CD14-positive monocyte (primary cell): ENCODE measurements around the gene BMP2. TPM values are rescaled to one million over a fixed set of nuclear protein-coding genes. Genes with fewer than 3 reads are reported as not detected.

Source experiments
- DNase-seq, 3 donors: peaks; one replicate each; pipeline ENCODE4 v3.0.0-alpha.2; 2011 to 2022
- H2AFZ ChIP-seq: 2 replicates; pipeline ENCODE4 v1.6.0; 2012; ENCODE audit warnings: mild to moderate bottlenecking, low read depth, low read length, inconsistent platforms; ENCODE audit not compliant: insufficient read depth, poor library complexity, severe bottlenecking
- H3K27ac ChIP-seq, 2 donors: 1 replicate in 1 of 2; 2 replicates in 1 of 2; pipeline ENCODE4 v1.5.1; 2012 to 2013; ENCODE audit warnings: low read length in 2 of 2, control low read depth in 1 of 2, inconsistent platforms in 1 of 2, low read depth in 1 of 2, mild to moderate bottlenecking in 1 of 2
- H3K27me3 ChIP-seq, 2 donors: one replicate each; pipeline versions ENCODE4 v1.6.0 to v1.6.1; 2011 to 2013; ENCODE audit warnings: low read length in 2 of 2; ENCODE audit not compliant: control insufficient read depth in 2 of 2, insufficient read depth in 2 of 2
- H3K36me3 ChIP-seq, 2 donors: replicated peaks in 1 of 2; 1 replicate in 1 of 2; 2 replicates in 1 of 2; pipeline versions ENCODE4 v1.5.1 to v1.6.1; 2012 to 2013; ENCODE audit warnings: low read length in 2 of 2, control low read depth in 1 of 2, inconsistent platforms in 1 of 2, mild to moderate bottlenecking in 1 of 2; ENCODE audit not compliant: insufficient read depth in 2 of 2, control insufficient read depth in 1 of 2
- H3K4me1 ChIP-seq, 2 donors: 1 replicate in 1 of 2; 2 replicates in 1 of 2; pipeline versions ENCODE4 v1.5.1 to v1.6.1; 2012 to 2013; ENCODE audit warnings: low read length in 2 of 2, control low read depth in 1 of 2, inconsistent platforms in 1 of 2, mild to moderate bottlenecking in 1 of 2, moderate library complexity in 1 of 2; ENCODE audit not compliant: insufficient read depth in 2 of 2, control insufficient read depth in 1 of 2
- H3K4me2 ChIP-seq: replicated peaks from 2 replicates; pipeline ENCODE3; 2012; ENCODE audit warnings: low read length, moderate library complexity, mild to moderate bottlenecking; ENCODE audit not compliant: poor library complexity, severe bottlenecking; ENCODE audit errors: extremely low read depth
- H3K4me3 ChIP-seq, 3 experiments: fragments of 200-600 bp in 1 of 3; sonication (generic) in 1 of 3; replicated peaks in 1 of 3; 1 replicate in 2 of 3; 2 replicates in 1 of 3; pipeline ENCODE4 v1.5.1; 2011 to 2013; ENCODE audit warnings: low read length in 3 of 3, mild to moderate bottlenecking in 3 of 3, control low read depth in 2 of 3, low read depth in 2 of 3, inconsistent platforms in 1 of 3, moderate library complexity in 1 of 3
- H3K79me2 ChIP-seq: 2 replicates; pipeline ENCODE4 v1.6.0; 2012; ENCODE audit warnings: mild to moderate bottlenecking, control low read depth, inconsistent platforms, low read length, moderate library complexity; ENCODE audit not compliant: insufficient read depth
- H3K9ac ChIP-seq: 2 replicates; pipeline ENCODE4 v1.6.0; 2017; ENCODE audit warnings: low read length, mild to moderate bottlenecking; ENCODE audit not compliant: insufficient read depth, poor library complexity, severe bottlenecking
- H3K9me3 ChIP-seq, 2 donors: replicated peaks in 1 of 2; 1 replicate in 1 of 2; 2 replicates in 1 of 2; pipeline versions ENCODE4 v1.5.1 to v1.6.1; 2012 to 2013; ENCODE audit warnings: low read length in 2 of 2, control low read depth in 1 of 2; ENCODE audit not compliant: control insufficient read depth in 1 of 2, insufficient read depth in 1 of 2
- H4K20me1 ChIP-seq: 2 replicates; pipeline ENCODE4 v1.6.0; 2012; ENCODE audit warnings: mild to moderate bottlenecking, low read length, control low read depth, moderate library complexity; ENCODE audit not compliant: insufficient read depth
- H3K27ac Mint-ChIP-seq, 7 donors: one replicate each; pipeline ENCODE4 v1.8.0; 2020; ENCODE audit warnings: mild to moderate bottlenecking in 7 of 7, mixed read lengths in 7 of 7, moderate library complexity in 6 of 7, inconsistent platforms in 2 of 7
- H3K27me3 Mint-ChIP-seq, 3 donors: one replicate each; pipeline ENCODE4 v1.8.0; 2021 to 2022; ENCODE audit warnings: low read depth in 3 of 3, mild to moderate bottlenecking in 3 of 3, mixed read lengths in 3 of 3, moderate library complexity in 3 of 3, inconsistent platforms in 1 of 3
- H3K36me3 Mint-ChIP-seq, 2 donors: one replicate each; pipeline ENCODE4 v1.8.0; 2020; ENCODE audit warnings: mixed read lengths in 2 of 2, inconsistent platforms in 1 of 2, mild to moderate bottlenecking in 1 of 2
- H3K4me1 Mint-ChIP-seq: one replicate; pipeline ENCODE4 v1.8.0; 2020; ENCODE audit warnings: mild to moderate bottlenecking, mixed read lengths
- H3K4me3 Mint-ChIP-seq, 2 donors: one replicate each; pipeline ENCODE4 v1.8.0; 2020; ENCODE audit warnings: mild to moderate bottlenecking in 2 of 2, mixed read lengths in 2 of 2, moderate library complexity in 1 of 2
- H3K9me3 Mint-ChIP-seq, 7 donors: one replicate each; pipeline ENCODE4 v1.8.0; 2020 to 2022; ENCODE audit warnings: mixed read lengths in 7 of 7, mild to moderate bottlenecking in 6 of 7, moderate library complexity in 6 of 7, inconsistent platforms in 2 of 7
- CTCF ChIP-seq: fragments of 200-600 bp; IDR thresholded peaks from one replicate; pipeline ENCODE4 v1.8.0; 2022; ENCODE audit warnings: antibody characterized with exemption, mild to moderate bottlenecking
- WGBS: methylation state at CpG from one replicate; pipeline ENCODE4 v1.1.5; 2013; ENCODE audit warnings: missing lambda C conversion rate; ENCODE audit not compliant: insufficient coverage; 5-methylcytosine and 5-hydroxymethylcytosine counted together
- intact Hi-C, 2 donors: fragments of 100-400 bp; cut with micrococcal nuclease; formaldehyde crosslinking; loops; one replicate each; pipeline versions ENCODE4 v1.15.0 to v1.15.1; 2023
- polyA plus RNA-seq, 3 donors: library from polyadenylated mRNA; depleted of rRNA in 1 of 3; unstranded in 2 of 3; stranded (reverse) in 1 of 3; fragments of 300-500 nt in 2 of 3; fragments of >200 nt in 1 of 3; fragmentation: Illumina TruSeq in 2 of 3; gene quantifications; 1 replicate in 2 of 3; 2 replicates in 1 of 3; pipeline ENCODE4 v1.2.3, GENCODE V29; 2012 to 2021

The BMP2 gene
- polyA plus RNA-seq, 3 donors = 0.07 TPM; not detected in 2

GRCh38 chr20:6818033-6818808, 50.7 kb downstream of the BMP2 start:
- DNase-seq = no peak
- H3K4me3 Mint-ChIP-seq = no peak overlapping the region
- H3K79me2 ChIP-seq = no peaks in the 10 kb centered on the region
- no peak for TF ChIP-seq CTCF
- H3K36me3 ChIP-seq = no peaks in the 10 kb centered on the region
- no peaks in the 10 kb centered on the region for H3K4me1 ChIP-seq
- no peak overlapping the region for H3K27ac Mint-ChIP-seq
- H3K9ac ChIP-seq = no peak overlapping the region
- no peaks in the 10 kb centered on the region for H3K9me3 ChIP-seq
- no peak overlapping the region for H2AFZ ChIP-seq
- intact Hi-C loops = no loop called here
- no peak overlapping the region for H3K4me2 ChIP-seq
- H3K27me3 ChIP-seq = peaks cover 5 to 8% of the 10 kb centered on the region in 2 donors
- H3K27ac ChIP-seq = no peak overlapping the region
- no peaks in the 10 kb centered on the region for H3K36me3 Mint-ChIP-seq
- no peaks in the 10 kb centered on the region for H3K4me1 Mint-ChIP-seq
- H3K27me3 Mint-ChIP-seq = peaks cover 0 to 19% (median 5%) of the 10 kb centered on the region in 3 donors
- no peaks in the 10 kb centered on the region for H4K20me1 ChIP-seq
- no peak overlapping the region for H3K4me3 ChIP-seq
- 80% methylated on average over 1 of the region's 7 CpGs for WGBS
- no peaks in the 10 kb centered on the region for H3K9me3 Mint-ChIP-seq

- H3K4me3 ChIP-seq = no peak overlapping the region
- DNase-seq = no peak
- H3K27me3 ChIP-seq = peaks cover 2 to 7% of the 10 kb centered on the region in 2 donors
- H3K9ac ChIP-seq = no peak overlapping the region
- no peaks in the 10 kb centered on the region for H3K36me3 ChIP-seq
- intact Hi-C loops = no loop called here
- H3K4me1 ChIP-seq = no peaks in the 10 kb centered on the region
- no peaks in the 10 kb centered on the region for H3K4me1 Mint-ChIP-seq
- WGBS = no CpG with 5 or more reads among the region's 2 CpGs
- H3K4me2 ChIP-seq = no peak overlapping the region
- no peak overlapping the region for H2AFZ ChIP-seq
- peaks cover 0 to 13% (median 2%) of the 10 kb centered on the region in 3 donors for H3K27me3 Mint-ChIP-seq
- no peaks in the 10 kb centered on the region for H3K36me3 Mint-ChIP-seq
- no peaks in the 10 kb centered on the region for H3K79me2 ChIP-seq
- no peak overlapping the region for H3K27ac Mint-ChIP-seq
- H4K20me1 ChIP-seq = no peaks in the 10 kb centered on the region
- H3K4me3 Mint-ChIP-seq = no peak overlapping the region
- no peak for TF ChIP-seq CTCF
- H3K27ac ChIP-seq = no peak overlapping the region
- H3K9me3 ChIP-seq = no peaks in the 10 kb centered on the region
- H3K9me3 Mint-ChIP-seq = no peaks in the 10 kb centered on the region
Measured at GRCh38 chr20:6819599-6819998, 52.1 kb downstream of the BMP2 start.
